Measurements from ENCODE around the gene CXXC5.

GRCh38 chr5:139681112-139681458 lies 32.9 kb downstream of the CXXC5 start:
- no peak for TF ChIP-seq CTCF (conservative IDR thresholded peaks at IDR 0.05 in 1 of 2, IDR thresholded peaks at IDR 0.05 in 1 of 2; ENCODE audit: extremely low read depth in 1 of 2, insufficient read depth in 1 of 2, low read depth in 1 of 2, low read length in 2 of 2)
- no peak for TF ChIP-seq EZH2 (IDR thresholded peaks at IDR 0.05; ENCODE audit: borderline replicate concordance, low read length)
